ENCODE measurements around the gene SPAG17.

SPAG17 gene

DNA sequence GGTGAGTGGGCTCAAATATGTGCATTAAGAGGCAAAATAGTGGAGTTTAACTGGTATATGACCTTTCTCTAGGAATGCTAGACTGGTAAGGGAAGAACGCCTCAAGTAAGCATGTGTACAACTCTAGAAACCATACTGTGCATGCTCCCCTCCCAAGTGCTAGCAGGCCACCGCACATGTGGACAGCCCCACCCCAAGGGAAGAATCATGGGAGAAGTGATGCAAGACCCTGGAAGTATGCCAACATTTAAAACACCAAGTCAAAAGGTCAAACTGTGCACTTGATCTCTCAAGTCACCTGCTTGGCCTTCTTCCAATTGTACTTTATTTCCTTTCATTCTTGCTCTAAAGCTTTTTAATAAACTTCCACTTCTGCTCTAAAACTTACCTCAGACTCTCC lies 135.0 kb downstream of the SPAG17 start:
- no peak for DNase-seq

DNA sequence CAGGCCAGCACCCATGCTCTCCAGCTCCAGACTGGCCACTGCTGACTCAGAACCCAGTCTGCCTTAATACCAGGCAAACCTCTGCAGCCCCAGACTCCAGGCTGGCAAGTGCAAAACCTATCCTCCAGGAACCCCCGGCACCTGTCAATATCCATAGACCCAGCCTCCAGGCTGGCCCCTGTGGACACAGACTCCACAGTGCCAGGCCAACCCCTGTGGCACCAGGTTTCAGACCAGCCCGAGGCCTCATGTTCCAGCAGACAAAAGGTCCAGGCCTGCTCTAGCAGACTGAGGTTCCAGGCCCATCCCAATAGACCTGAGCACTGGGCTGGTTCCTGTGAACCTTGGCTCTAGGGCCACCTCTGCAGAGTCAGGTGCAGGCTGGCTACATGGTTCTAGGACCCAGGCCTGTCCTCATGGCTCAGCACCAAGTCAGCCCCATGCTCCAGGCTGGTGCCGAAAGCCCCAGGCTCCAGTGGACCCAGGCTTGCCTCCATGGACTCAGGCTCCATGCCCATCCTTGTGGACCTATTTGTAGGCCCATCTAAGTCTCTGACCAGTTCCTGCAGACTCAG lies 137.3 kb downstream of the SPAG17 start:
- DNase-seq = no peak

DNA sequence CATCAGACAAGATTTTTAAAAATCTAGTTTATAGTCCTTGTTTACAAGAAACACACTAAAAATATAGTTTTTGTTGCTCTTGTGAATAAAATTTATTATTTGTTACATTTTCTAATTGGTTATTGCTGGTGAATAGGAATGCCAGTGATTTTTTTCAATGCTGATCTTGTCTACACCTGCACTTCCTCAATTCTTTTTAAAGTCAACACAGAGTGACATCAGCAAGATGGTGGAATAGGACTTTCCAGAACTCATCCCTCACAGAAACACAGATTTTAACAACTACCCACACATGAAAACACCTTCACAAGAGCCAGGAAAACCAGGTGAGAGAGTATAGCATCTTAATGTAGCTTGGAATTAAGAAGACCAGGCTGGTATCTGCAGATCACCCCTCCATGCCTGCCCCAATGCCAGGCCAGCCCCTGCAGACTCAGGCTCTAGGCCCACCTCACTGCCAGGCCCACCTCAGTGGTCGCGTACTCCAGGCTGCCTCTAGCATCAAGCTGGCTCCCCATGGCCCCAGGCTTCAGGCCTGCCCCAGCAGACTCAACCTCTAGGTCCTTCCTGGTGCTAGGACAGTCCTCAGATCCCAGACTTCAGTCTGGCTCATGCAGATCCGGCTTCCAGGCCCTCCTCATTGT lies 137.9 kb downstream of the SPAG17 start:
- DNase-seq = no peak

DNA sequence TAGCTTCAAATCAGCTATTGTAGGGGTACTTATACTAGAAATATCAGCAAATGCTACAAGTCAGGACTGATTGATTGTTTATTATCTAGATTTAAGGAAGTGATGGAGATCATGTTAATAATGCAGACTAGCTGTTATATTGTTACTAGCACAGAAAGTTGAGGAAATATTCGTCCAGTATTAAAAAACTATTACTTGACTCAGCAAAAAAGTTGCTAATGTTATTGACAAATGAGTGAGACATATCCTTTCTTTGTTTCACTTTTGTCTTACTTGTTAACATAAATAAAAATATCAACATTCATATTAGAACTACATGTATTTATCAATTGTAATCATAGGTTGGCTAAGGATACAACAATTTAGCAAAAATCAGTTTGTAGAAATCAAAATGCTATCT lies 141.4 kb downstream of the SPAG17 start:
- DNase-seq = no peak

DNA sequence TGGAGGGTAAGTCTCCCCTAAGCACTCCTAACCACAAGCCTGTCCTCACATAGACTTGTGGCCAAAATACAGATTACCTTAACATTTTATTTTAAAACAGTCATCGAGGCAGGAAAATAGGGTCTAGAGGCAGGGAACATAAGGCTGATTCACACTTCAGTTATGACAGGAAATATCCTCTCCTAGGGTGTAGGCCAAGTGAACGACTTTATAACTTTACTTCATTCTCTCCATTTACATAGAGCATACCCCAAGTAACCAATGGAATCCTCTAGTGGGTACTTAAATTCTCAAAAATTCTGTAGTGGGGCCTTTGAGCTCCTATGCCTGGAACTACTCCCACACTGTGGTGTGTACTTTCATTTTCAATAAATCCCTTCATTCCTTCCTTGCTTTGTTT lies 142.5 kb downstream of the SPAG17 start:
- no peak for DNase-seq

DNA sequence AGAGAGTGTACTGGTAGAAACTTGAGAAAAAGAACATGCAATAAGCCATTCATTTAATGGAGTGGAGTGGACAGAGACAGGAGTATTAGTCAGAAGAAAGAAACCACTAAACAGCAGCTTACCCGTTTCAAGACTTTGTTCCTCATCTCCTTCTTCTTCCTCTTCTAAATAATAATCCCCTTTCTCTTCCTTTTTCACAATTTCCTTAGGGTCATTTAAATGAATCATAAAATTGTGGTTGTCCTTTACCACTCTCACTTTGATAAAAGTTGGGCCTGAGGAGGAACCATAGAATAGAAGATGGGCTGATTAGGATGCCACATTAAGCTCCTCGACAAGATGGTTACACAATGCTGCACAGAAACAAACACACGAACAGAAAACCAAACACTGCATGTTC lies 145.9 kb downstream of the SPAG17 start:
- DNase-seq = no peak

DNA sequence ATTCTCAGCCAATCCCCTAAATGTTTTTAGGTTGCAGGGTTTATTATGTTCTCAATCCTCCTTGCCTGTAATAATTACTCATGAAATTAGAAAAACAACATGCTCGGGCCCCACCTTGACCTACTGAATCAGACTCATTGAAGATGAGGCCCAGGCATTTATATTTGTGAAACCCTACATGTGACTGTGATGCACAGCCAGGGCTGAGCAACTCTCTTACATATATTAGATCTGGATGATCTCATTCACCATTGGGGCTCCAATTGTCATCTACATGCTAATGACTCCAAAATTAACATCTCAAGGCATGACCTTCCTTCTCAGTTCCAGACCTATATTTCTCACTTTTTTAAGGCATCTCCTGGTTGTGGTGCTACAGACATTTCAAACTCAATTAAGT lies 152.1 kb downstream of the SPAG17 start:
- DNase-seq = no peak

DNA sequence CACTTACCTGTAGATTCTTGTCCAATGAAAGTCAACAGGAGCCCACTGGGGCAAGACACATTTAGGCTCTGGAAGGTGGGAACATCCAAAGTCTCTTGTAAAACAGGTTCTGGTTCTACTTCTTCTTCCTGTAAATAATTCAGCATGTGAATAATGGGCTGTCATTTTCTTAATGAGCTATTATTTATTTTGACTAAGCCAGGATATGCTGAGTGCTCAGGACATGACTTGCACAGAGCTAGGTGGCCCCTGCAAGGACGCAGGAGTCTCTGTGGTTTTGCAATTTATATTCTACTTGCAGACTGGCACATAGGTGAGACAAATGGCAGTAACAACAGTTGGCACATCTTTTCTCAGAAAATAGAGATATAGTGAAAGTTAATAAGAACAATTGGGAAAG lies 156.8 kb downstream of the SPAG17 start:
- no peak for DNase-seq

DNA sequence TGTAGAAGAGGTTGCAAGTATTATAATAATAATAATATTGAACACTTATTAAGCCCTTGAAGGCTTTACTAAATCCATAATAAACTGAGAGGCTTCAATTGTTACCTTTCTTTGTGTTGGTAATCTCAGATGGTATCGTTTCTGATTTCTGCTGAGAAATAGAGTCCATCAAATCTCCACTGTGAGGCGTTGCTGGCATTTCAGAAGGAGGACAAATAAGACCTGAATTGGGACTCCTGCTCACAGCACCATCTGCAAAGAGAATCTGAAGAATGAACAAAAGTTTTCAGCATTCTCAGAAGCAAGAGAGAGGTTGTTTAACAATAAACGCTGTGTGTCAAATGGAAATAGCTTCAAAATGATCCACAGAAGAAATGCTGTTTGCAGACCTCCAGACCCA lies 161.8 kb downstream of the SPAG17 start:
- DNase-seq = no peak

DNA sequence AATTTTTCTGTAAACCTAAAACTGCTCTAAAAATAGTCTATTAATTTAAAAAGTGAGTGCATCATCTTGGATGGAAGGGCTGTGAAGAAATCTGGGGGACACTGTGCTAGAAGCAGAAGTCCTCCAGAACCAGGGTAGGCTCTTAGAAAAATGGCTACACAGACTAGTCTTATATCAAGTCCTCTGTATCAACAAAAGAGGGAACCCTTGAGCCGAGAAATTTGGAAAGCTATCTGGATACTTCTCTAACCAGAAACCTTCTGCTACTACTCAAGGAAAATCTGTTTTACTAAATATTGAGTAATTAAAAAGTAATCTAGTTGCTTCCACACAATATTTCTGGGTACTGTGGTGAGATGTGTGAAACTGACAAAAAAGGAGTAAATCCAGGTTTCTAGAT lies 163.4 kb downstream of the SPAG17 start:
- DNase-seq = peak; percentile 5

DNA sequence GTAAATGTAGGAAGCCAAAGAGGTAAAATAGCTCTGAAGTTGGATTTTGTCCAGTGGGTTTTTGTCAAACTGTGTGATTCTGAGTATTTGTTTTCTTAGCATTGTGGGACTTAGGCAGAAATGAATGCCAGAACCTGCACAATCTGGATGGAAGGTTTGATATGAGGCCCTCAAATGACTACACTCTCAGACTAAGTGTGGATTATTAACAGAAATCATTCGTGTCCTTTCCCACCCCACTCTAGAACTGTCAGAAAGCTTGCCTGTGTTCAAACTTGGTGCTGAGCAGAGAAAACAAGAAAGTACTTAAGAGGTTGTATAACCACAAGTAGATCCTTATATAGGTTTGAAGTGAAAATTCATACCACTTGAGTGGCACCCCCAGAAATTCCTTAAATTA lies 167.0 kb downstream of the SPAG17 start:
- DNase-seq = no peak

DNA sequence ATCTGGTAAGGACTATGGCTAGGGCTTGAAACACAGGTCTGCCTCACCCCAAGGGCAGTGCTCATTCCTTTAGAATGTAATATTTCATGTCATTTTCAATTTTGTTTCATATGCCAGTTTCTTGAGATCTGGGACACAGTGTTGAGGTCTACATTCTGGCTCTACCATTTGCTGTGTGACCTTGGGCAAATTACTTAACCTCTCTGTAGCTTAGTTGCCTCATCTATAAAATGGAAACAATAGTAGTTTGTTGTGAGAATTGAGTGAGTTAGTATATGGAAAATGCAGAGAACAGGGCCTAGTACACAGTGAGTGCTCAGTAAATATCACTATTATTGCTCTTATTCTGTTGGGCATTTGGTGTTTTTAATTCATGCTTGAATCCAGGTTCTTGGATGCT lies 171.1 kb downstream of the SPAG17 start:
- DNase-seq = no peak

DNA sequence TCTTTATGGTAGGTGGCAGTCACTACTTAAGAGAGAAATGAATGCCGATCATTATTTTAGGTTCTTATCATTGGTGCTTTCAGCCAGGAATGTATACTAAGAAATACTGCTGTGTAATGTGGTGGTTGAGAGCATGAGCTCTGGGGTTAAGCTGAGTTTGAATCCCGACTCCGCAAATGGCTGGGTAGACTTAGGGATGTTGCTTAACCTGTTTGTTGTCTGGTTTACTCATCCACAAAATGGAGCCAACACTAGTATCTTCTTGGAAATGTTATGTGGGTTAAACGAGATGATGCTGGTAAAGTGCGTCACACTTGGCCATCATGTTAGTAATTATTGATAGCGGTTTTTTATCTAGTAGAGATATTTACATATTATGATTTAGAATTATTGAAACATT lies 171.7 kb downstream of the SPAG17 start:
- no peak for DNase-seq

DNA sequence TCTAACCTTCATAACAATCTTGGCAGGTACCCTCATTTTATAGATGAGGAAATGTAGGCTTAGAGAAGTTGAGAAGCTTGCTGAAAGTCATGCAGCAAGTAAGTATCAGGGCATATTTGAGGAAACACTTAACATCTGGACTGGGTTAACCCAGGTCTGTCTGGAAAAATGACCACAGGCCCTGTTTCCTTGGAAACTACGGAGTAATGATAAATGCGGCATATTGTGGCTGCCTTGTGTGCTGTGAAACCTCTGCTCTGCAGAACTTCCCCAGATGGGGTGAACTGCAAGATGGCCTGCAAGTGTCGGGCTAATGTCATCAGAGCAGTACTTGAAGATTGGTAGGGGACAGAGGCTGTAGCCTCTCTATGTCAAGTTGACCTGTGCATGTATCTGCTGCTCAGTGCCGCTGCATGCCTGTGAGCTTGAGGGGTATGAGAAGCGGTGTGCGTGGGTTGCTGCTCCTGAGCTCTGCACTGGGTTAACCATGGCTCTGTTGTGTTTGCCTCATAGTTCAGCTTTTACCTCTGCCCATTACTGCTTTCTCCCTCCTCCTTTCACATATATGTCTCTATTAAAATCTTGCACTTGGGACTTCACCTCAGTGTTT lies 172.4 kb downstream of the SPAG17 start:
- DNase-seq = no peak

DNA sequence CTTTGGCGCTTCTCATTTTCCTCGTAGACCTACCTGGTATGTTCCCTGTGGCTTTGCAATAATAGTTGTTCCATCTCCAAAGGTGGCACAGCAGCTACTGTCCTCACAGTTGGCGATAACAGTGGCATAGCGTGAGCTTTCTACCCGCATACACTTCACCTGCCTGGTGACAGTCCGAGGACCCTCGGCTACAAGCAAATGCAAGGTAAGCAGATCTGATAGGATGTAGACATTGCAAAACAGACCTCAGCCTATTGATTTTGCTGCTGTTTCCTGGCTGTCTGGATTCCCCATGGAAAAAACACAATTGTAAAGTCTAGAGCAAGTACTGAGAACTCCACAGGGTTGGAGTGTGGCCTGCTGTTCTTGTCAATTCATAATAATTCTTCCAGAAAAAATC lies 177.0 kb downstream of the SPAG17 start:
- DNase-seq = no peak

DNA sequence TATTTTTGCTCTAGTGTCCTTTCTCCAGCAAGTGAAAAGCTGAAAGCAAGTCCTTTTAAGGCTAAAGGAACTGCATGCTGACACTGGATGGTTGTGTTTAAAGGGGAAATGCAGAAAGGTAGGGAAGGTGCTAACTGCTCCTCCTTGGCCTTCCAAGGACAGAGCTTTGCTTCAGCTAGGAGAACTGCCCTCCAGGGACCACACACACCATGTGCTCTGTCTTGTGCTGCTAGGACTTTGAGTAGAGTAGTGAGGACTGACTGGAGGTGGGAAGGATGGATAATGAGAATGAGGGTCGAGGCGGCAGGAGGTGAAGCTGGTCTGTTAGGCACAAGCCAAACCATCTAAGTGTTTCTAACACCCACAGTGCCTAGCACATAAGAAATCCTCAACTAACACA lies 177.6 kb downstream of the SPAG17 start:
- no peak for DNase-seq

DNA sequence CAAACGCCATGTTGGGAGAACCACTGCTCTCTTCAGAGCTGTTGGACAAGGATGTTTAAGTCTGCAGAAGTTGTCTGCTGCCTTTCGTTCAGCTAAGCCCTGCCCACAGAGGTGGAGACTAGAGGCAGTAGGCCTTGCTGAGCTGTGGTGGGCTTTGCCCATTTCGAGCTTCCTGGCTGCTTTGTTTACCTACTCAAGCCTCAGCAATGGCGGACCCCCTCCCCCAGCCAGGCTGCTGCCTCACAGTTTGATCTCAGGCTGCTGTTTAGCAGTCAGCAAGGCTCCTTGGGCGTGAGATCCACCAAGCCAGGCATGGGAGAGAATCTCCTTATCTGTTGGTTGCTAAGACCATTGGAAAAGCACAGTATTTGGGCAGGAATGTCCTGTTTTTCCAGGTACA lies 180.7 kb downstream of the SPAG17 start:
- DNase-seq = no peak

DNA sequence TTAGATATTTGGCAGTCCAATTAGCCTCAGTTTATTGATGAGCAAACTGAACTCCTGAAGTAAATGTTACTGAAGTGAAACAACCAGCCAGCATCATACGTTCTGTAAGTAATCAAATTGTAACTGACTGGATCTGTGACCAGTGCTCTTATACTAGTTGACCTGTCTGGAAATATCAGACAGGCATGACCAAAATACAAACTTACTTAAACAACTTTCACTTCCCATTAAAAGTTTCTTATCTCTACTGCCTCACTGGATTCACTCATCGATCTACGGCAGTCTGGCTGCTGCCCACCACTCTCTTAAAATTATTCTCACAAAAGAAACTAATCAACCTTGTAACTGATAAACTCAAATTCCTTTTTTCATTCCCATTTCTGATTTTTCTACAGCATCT lies 199.1 kb downstream of the SPAG17 start:
- DNase-seq = no peak

DNA sequence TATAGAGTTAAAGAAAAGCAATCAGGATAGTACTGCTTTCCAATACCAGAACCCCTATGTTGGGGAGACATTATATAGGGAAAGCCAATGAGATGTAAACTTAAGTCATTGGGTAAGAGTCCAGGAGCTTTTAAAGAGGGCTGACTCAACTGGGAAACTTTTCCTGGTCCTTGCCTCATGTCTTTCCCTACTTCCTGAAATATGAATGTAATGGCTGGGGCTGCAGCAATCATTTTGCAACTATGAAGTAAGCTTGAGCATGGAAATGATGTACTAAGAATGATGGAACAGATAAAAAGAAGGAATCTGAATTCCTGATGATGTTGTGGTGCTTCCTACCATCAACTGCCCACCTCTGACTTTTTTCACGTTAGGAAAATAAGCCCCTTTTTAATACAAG lies 199.8 kb downstream of the SPAG17 start:
- no peak for DNase-seq

DNA sequence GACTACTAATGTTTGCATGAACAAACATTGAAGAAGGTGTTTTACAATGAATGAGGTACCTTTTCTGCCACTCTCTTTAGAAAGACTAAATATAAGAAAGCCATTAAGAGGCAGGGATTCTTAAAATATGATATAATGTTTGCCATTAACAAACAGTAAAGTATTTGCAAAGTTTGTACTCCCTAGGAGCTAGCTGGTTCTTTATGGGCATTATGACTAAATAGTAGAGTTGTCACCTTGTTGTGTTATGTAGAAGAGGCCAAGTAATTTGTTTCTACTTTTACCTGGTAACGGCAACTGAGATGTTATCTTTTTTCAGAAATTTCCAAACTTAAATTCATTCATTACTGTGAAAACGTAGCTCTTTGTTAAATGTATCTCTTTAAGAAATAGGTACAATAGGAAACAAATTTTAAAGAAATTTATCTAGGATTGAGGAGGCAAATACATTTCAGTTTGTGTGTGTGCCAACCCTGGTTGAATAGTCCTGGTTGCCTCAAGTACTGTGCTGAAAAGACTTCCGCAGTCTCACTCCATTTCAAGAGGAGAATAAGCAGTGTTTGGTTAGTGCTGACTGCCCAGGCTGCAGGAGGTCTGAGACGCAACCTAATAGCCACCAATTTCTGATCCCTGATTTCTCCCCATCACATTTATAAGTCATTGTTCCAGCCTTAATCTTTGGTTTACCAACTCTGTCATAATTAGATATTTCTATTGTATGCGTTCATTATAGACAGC lies 203.4 kb downstream of the SPAG17 start:
- no peak for DNase-seq

DNA sequence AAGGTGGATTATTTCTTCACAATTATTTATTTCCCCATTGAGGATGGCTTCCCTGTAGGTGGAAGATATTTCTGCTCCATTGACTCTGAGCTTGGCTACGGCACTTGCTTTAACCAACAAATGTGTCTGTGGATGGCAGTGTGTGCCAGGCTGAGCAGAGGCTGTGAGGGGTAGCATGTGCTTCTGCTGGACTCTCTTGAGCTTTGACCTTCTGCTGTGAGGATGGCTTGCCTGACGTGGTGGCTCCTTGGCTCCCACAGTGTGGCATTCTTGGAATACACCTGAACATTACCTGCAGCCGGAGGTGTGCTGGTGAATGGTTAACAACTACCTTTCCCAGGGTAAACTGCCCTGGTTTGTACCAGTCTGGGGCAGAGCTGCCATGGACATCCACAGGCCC lies 208.6 kb downstream of the SPAG17 start:
- no peak for DNase-seq

DNA sequence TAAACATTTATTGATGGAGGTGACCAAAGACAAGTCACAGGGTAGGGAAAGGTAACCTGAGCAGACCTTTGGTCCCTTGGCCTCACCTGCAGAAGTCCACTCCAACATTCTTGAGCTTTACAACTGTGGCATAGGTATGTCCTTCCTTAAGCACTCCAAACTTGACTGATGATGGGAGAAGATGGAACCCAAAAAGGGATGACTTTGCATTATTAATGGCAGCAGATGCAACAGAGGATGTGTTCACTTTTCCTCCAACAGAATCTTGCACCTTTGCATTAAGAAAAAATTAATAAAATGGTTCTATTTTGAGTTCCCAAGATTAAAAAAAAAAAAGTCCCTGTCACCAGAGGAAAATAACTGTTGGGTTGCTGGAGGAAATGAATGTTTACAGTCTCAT lies 213.3 kb downstream of the SPAG17 start:
- DNase-seq = no peak

DNA sequence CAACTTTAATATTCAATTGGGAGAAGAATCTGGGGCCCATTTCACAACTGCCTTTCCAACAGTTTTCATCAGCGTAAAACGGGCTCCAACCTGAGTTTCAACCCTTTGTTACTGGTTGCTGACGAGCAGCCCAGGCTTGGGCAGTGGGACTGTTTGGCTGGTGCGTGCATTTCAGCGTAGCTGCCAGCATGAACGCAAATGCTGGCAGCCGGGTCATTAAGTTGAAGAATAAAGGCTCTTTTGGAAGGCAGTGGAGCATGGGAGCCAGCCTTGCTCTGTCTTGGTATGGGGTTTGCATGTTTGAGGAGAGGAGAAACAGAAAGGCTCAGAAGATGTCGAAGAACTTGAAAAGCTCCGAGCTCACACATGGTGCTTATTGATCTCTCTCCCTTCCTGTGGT lies 214.8 kb downstream of the SPAG17 start:
- DNase-seq = no peak

DNA sequence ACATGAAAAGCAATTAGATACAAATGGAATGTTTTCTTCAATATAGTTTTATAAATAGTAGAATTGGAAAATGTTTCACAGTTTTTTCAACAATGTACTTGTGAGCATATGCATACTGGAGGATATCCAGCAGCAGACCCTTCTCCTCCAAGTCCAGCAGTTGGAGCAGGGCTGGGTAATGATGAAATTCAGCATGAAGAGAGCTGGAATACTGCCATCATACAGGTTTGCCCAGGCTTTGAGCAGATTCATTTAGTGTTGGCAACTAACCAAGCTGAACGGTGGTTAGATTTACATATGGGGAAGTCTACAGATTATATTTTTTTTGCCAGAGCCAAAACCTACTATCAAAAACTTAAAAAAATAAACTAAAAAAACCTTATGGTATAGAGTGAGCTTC lies 217.1 kb downstream of the SPAG17 start:
- peak; percentile 16 for DNase-seq

All from NCI-H82 (cell line).